Psoas muscle (tissue), 8 donors: ENCODE results near the gene HOXB13. TPM values are rescaled to one million over a fixed set of nuclear protein-coding genes. Genes with fewer than 3 reads are reported as not detected.

ENCODE experiments used
- ATAC-seq, 4 donors: fragments of 200-7000 bp; cut with Tn5 transposase; one replicate each; pipeline ENCODE4 v1.9.1; 2020; ENCODE audit warnings: moderate library complexity in 3 of 4, mild to moderate bottlenecking in 2 of 4
- DNase-seq, 2 donors: peaks; one replicate each; pipeline ENCODE4 v3.0.0-alpha.2; 2020
- H3K27ac ChIP-seq: fragments of 200-600 bp; one replicate; pipeline ENCODE4 v1.8.0; 2022
- H3K27me3 ChIP-seq, 3 donors: fragments of 200-600 bp in 1 of 3; one replicate each; pipeline versions ENCODE4 v1.6.1 to v1.8.0; 2013 to 2022; ENCODE audit warnings: low read length in 2 of 3, mild to moderate bottlenecking in 2 of 3, moderate library complexity in 1 of 3; ENCODE audit not compliant: insufficient read depth in 3 of 3
- H3K36me3 ChIP-seq, 2 donors: fragments of 200-600 bp in 1 of 2; one replicate each; pipeline versions ENCODE4 v1.6.1 to v1.8.0; 2013 to 2022; ENCODE audit warnings: low read depth in 1 of 2, mild to moderate bottlenecking in 1 of 2, moderate library complexity in 1 of 2; ENCODE audit not compliant: insufficient read depth in 1 of 2
- H3K4me1 ChIP-seq: fragments of 200-600 bp; one replicate; pipeline ENCODE4 v1.8.0; 2022
- H3K4me3 ChIP-seq: fragments of 200-600 bp; one replicate; pipeline ENCODE4 v1.8.0; 2022; ENCODE audit warnings: mild to moderate bottlenecking
- H3K9me3 ChIP-seq: fragments of 200-600 bp; one replicate; pipeline ENCODE4 v1.8.0; 2022
- CTCF ChIP-seq: fragments of 200-600 bp; IDR thresholded peaks from one replicate; pipeline ENCODE4 v1.8.0; 2022; ENCODE audit warnings: antibody characterized with exemption
- WGBS, 3 donors: extraction: QIAGEN DNeasy Blood & Tissue Kit; methylation state at CpG; one replicate each; pipeline versions ENCODE4 v1.1.6 to v1.1.7; 2013; 5-methylcytosine and 5-hydroxymethylcytosine counted together
- intact Hi-C, 2 donors: fragments of 100-400 bp; cut with DNase I; formaldehyde crosslinking; loops; one replicate each; pipeline versions ENCODE4 v1.11.0 to v1.14.2; 2022
- polyA plus RNA-seq, 3 donors: library from polyadenylated mRNA; stranded (reverse); fragments of 200-250 nt; gene quantifications; one replicate each; pipeline ENCODE4 v1.2.3, GENCODE V29; 2013
- total RNA-seq, 4 donors: library from RNA; stranded (reverse); fragmentation: NEBNext Ultra II Directional in 2 of 4; extraction: Animal tissue kit (Norgen Biotek cat#: 25700) in 2 of 4; gene quantifications; one replicate each; pipeline versions ENCODE4 v1.2.1 to v1.2.4, GENCODE V29; 2021 to 2023
- donor health status: healthy with polysubstance abuse.
- donor health status: DM: no; HTN: no; CAD: no; lungs with moderate emphysema.
- donor health status: Bipolar disorder and iron deficiency.
- donor health status: healthy.
- donor health status: DM: yes; HTN: yes; CAD: no.
- donor health status: DM: no; HTN: no; CAD: no.
- donor health status: DM: no; HTN: no; CAD: no.
- donor health status: DM: yes; HTN: yes; CAD: no.

The HOXB13 gene
- total and polyA plus RNA-seq, 7 donors = not detected

- H3K4me3 ChIP-seq = no peak overlapping the region
- intact Hi-C loops = no loop called here
- peaks cover 11 to 98% (median 27%) of the 10 kb centered on the region in 3 donors for H3K27me3 ChIP-seq
- no peak for TF ChIP-seq CTCF
- no peak overlapping the region for H3K27ac ChIP-seq
- H3K4me1 ChIP-seq = no peaks in the 10 kb centered on the region
- no peak for DNase-seq
- no peak for ATAC-seq
- H3K9me3 ChIP-seq = no peaks in the 10 kb centered on the region
- WGBS, 3 donors = 12 to 23% (median 21%) methylated on average over 12 of the region's 12 CpGs
- H3K36me3 ChIP-seq = no peaks in the 10 kb centered on the region
These were observed 17.1 kb upstream of the HOXB13 start for GRCh38 chr17:48745381-48746275.

GRCh38 chr17:48740537-48740936, 12.0 kb upstream of the HOXB13 start:
- ATAC-seq (no peak), DNase-seq (no peak)
- H3K27ac ChIP-seq = no peak overlapping the region
- no peak overlapping the region for H3K4me3 ChIP-seq
- no peaks in the 10 kb centered on the region for H3K9me3 ChIP-seq
- intact Hi-C loops = no loop called here
- TF ChIP-seq CTCF = no peak
- peaks cover 0 to 99% (median 41%) of the 10 kb centered on the region in 3 donors for H3K27me3 ChIP-seq
- H3K36me3 ChIP-seq = no peaks in the 10 kb centered on the region
- H3K4me1 ChIP-seq = no peaks in the 10 kb centered on the region

- DNase-seq (no peak), ATAC-seq (no peak)
- WGBS, 3 donors = 4 to 10% (median 4%) methylated on average over 37 of the region's 37 CpGs
- Histone ChIP-seq H3K27ac (no peak overlapping the region), H3K27me3 (peaks cover 0 to 99% (median 50%) of the 10 kb centered on the region in 3 donors), H3K36me3 (no peaks in the 10 kb centered on the region), H3K4me1 (no peaks in the 10 kb centered on the region), H3K4me3 (no peak overlapping the region), H3K9me3 (no peaks in the 10 kb centered on the region)
- TF ChIP-seq CTCF = no peak
- intact Hi-C loops = no loop called here
These were observed 10.4 kb upstream of the HOXB13 start for GRCh38 chr17:48738803-48739526.

GRCh38 chr17:48738424-48738802, 9.9 kb upstream of the HOXB13 start:
- WGBS, 3 donors = 4 to 12% (median 7%) methylated on average over 11 of the region's 11 CpGs
- H3K27me3 ChIP-seq = peaks cover 0 to 99% (median 51%) of the 10 kb centered on the region in 3 donors
- DNase-seq = no peak
- H3K4me3 ChIP-seq = no peak overlapping the region
- ATAC-seq = no peak
- no peaks in the 10 kb centered on the region for H3K36me3 ChIP-seq
- H3K4me1 ChIP-seq = no peaks in the 10 kb centered on the region
- H3K27ac ChIP-seq = no peak overlapping the region
- intact Hi-C loops = no loop called here
- no peaks in the 10 kb centered on the region for H3K9me3 ChIP-seq
- TF ChIP-seq CTCF = no peak
